ENCODE results near the gene BRPF3. TPM values are rescaled to one million over a fixed set of nuclear protein-coding genes. Genes with fewer than 3 reads are reported as not detected.

Gene BRPF3
- total RNA-seq, 1 experiment from 2014 or later = 43.4 TPM

- H3K79me1 ChIP-seq (ENCODE audit: insufficient read depth, low read depth, low read length, poor library complexity, severe bottlenecking) = no peaks in the 10 kb centered on the region
- H3K4me3 Mint-ChIP-seq = no peak overlapping the region
- no peak overlapping the region for H2BK15ac ChIP-seq (ENCODE audit: low read depth, low read length)
- no peak overlapping the region for H3K9ac ChIP-seq (ENCODE audit: extremely low read depth, insufficient read length, low read length)
- no peak for DNase-seq
- H3K4me1 ChIP-seq (ENCODE audit: insufficient read depth, low read length) = no peaks in the 10 kb centered on the region
- no peak overlapping the region for H3K18ac ChIP-seq (ENCODE audit: insufficient read length, low read depth, low read length)
- H3K56ac ChIP-seq (ENCODE audit: insufficient read length, low read depth, low read length) = no peak overlapping the region
- H3K4ac ChIP-seq (ENCODE audit: low read depth, low read length) = no peak overlapping the region
- H3K9me3 ChIP-seq (ENCODE audit: control insufficient read depth, low read depth, low read length) = no peaks in the 10 kb centered on the region
- H3K27me3 ChIP-seq (ENCODE audit: insufficient read depth, low read length) = no peaks in the 10 kb centered on the region
- H2BK120ac ChIP-seq (ENCODE audit: low read depth, low read length, poor library complexity, severe bottlenecking) = no peak overlapping the region
- no peak overlapping the region for H3K4me2 ChIP-seq (ENCODE audit: insufficient read depth, insufficient read length, low read length)
- H4K5ac ChIP-seq (ENCODE audit: insufficient read length, low read depth, low read length) = no peak overlapping the region
- WGBS (ENCODE audit: extremely low coverage, insufficient read length, low lambda C conversion rate) = no CpG with 5 or more reads among the region's 1 CpG
- no peak overlapping the region for H3T11ph ChIP-seq (ENCODE audit: low read length)
- no peaks in the 10 kb centered on the region; a peak in 1 of 7 replicates for H3K36me3 Mint-ChIP-seq (ENCODE audit: insufficient read depth in 1 of 3, low read depth in 3 of 3)
- no peak overlapping the region for H4K8ac ChIP-seq (replicated peaks; ENCODE audit: insufficient read length, low read depth, low read length)
- no peak overlapping the region for H2AFZ ChIP-seq (ENCODE audit: low read length)
- H3K23ac ChIP-seq (ENCODE audit: insufficient read length, low read depth, low read length) = no peak overlapping the region
- H3K27me3 Mint-ChIP-seq (ENCODE audit: low read depth) = peaks cover 6% of the 10 kb centered on the region
- H3K79me2 ChIP-seq (ENCODE audit: insufficient read depth, low read length) = no peaks in the 10 kb centered on the region
- peaks cover 3 to 5% of the 10 kb centered on the region in 2 experiments; a peak in 2 of 5 replicates for H3K9me3 Mint-ChIP-seq
- H3K27ac ChIP-seq (ENCODE audit: insufficient read length, low read depth, low read length) = no peak overlapping the region
- no peak overlapping the region for H2AK5ac ChIP-seq (ENCODE audit: insufficient read length, low read length)
- H3K23me2 ChIP-seq (ENCODE audit: insufficient read length, low read depth, low read length, poor library complexity, severe bottlenecking) = no peaks in the 10 kb centered on the region
- H2BK20ac ChIP-seq (ENCODE audit: low read depth, low read length, poor library complexity, severe bottlenecking) = no peak overlapping the region
- no peak overlapping the region for H2BK12ac ChIP-seq (ENCODE audit: insufficient read length, low read depth, low read length)
- no peak overlapping the region for H4K91ac ChIP-seq (ENCODE audit: insufficient read length, low read depth, low read length)
- H3K14ac ChIP-seq (ENCODE audit: insufficient read depth, low read length) = no peak overlapping the region
- TF ChIP-seq, protein P1, sequence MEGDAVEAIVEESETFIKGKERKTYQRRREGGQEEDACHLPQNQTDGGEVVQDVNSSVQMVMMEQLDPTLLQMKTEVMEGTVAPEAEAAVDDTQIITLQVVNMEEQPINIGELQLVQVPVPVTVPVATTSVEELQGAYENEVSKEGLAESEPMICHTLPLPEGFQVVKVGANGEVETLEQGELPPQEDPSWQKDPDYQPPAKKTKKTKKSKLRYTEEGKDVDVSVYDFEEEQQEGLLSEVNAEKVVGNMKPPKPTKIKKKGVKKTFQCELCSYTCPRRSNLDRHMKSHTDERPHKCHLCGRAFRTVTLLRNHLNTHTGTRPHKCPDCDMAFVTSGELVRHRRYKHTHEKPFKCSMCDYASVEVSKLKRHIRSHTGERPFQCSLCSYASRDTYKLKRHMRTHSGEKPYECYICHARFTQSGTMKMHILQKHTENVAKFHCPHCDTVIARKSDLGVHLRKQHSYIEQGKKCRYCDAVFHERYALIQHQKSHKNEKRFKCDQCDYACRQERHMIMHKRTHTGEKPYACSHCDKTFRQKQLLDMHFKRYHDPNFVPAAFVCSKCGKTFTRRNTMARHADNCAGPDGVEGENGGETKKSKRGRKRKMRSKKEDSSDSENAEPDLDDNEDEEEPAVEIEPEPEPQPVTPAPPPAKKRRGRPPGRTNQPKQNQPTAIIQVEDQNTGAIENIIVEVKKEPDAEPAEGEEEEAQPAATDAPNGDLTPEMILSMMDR (conservative IDR thresholded peaks at IDR 0.05) = no peak
- H4K20me1 ChIP-seq (ENCODE audit: control insufficient read depth, insufficient read depth, insufficient read length) = no peaks in the 10 kb centered on the region
- peaks cover 4 to 12% of the 10 kb centered on the region in 2 experiments for H3K4me1 Mint-ChIP-seq
- no peak overlapping the region for H2BK5ac ChIP-seq (ENCODE audit: insufficient read length, low read length)
- no peak overlapping the region for H3K27ac Mint-ChIP-seq
Observed at GRCh38 chr6:36265744-36266143, 69.2 kb downstream of the BRPF3 start.

Data from H9 (cell line).